OCI-LY1 (cell line): ENCODE measurements around the gene ZNF71.

Source experiments
- EZH2 ChIP-seq: fragments of 200-600 bp; sonication (generic), shearing (Covaris generic); IDR thresholded peaks from 2 replicates; pipeline ENCODE4 v1.8.0; 2017; ENCODE audit warnings: borderline replicate concordance, mixed run types, mild to moderate bottlenecking, antibody characterized with exemption, low read length, moderate library complexity, mixed read lengths
- TF ChIP-seq, protein P1 (sequence below): fragments of 200-600 bp; sonication (generic), shearing (Covaris generic); IDR thresholded peaks from 2 replicates; pipeline ENCODE4 v1.5.1; 2017; ENCODE audit warnings: mild to moderate bottlenecking, antibody characterized with exemption, low read length, moderate library complexity, mixed read lengths

DNA sequence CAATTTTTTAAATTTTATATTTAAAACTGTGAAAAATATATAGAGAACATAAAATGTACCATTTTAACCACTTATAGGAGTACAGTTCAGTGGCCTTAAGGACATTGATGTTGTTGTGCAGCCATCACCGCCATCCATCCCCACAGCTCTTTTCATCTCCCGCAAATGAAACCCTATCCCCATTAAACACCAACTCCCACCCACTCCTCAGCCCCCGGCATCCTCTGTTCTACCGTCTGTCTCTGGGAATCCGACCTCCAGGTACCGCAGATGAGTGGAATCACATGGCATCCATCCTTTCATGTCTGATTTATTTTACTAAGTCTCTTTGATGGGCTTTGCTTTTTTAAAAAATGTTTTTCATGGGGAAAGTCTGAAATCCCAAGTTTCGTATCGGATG is 24.0 kb downstream of the ZNF71 start:
- TF ChIP-seq, protein P1, sequence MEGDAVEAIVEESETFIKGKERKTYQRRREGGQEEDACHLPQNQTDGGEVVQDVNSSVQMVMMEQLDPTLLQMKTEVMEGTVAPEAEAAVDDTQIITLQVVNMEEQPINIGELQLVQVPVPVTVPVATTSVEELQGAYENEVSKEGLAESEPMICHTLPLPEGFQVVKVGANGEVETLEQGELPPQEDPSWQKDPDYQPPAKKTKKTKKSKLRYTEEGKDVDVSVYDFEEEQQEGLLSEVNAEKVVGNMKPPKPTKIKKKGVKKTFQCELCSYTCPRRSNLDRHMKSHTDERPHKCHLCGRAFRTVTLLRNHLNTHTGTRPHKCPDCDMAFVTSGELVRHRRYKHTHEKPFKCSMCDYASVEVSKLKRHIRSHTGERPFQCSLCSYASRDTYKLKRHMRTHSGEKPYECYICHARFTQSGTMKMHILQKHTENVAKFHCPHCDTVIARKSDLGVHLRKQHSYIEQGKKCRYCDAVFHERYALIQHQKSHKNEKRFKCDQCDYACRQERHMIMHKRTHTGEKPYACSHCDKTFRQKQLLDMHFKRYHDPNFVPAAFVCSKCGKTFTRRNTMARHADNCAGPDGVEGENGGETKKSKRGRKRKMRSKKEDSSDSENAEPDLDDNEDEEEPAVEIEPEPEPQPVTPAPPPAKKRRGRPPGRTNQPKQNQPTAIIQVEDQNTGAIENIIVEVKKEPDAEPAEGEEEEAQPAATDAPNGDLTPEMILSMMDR: no peak
- no peak for TF ChIP-seq EZH2
